Activated naive CD4-positive, alpha-beta T cell treated with anti-CD3 and anti-CD28 coated beads for 36 hours (primary cell): ENCODE measurements around the gene ANKS1A. TPM values are rescaled to one million over a fixed set of nuclear protein-coding genes. Genes with fewer than 3 reads are reported as not detected.
A peak's percentile ranks its signal among the peaks of the same experiment; 100 is the strongest.

Experiments used
- CTCF ChIA-PET: fragments of 350-600 bp; sonication (Branson Sonifier 250); formaldehyde crosslinking; loops from one replicate; lab custom pipeline; 2021; ENCODE audit warnings: antibody characterized with exemption; lab: Charles Lee
- DNase-seq: peaks from one replicate; pipeline ENCODE4 v3.0.0-alpha.2; 2020
- H3K27ac Mint-ChIP-seq: one replicate; pipeline ENCODE4 v1.8.0; 2021; ENCODE audit warnings: mild to moderate bottlenecking, mixed read lengths
- H3K27me3 Mint-ChIP-seq: one replicate; pipeline ENCODE4 v1.8.0; 2021; ENCODE audit warnings: low read depth, mixed read lengths
- H3K36me3 Mint-ChIP-seq: one replicate; pipeline ENCODE4 v1.8.0; 2021; ENCODE audit warnings: low read depth, mixed read lengths
- H3K4me1 Mint-ChIP-seq: one replicate; pipeline ENCODE4 v1.8.0; 2021; ENCODE audit warnings: low read depth, mixed read lengths
- H3K4me3 Mint-ChIP-seq: one replicate; pipeline ENCODE4 v1.8.0; 2021; ENCODE audit warnings: mild to moderate bottlenecking, moderate library complexity, mixed read lengths
- H3K9me3 Mint-ChIP-seq: one replicate; pipeline ENCODE4 v1.8.0; 2021; ENCODE audit warnings: mixed read lengths
- intact Hi-C: fragments of 100-400 bp; cut with micrococcal nuclease; formaldehyde crosslinking; loops from one replicate; pipeline ENCODE4 v1.15.1; 2023
- total RNA-seq, 2 experiments: library from RNA; stranded (reverse); gene quantifications; one replicate each; pipeline ENCODE4 v1.2.3, GENCODE V29; 2021

Gene ANKS1A
- total RNA-seq, 2 experiments from 2014 or later: 6.5 to 6.8 TPM

DNA sequence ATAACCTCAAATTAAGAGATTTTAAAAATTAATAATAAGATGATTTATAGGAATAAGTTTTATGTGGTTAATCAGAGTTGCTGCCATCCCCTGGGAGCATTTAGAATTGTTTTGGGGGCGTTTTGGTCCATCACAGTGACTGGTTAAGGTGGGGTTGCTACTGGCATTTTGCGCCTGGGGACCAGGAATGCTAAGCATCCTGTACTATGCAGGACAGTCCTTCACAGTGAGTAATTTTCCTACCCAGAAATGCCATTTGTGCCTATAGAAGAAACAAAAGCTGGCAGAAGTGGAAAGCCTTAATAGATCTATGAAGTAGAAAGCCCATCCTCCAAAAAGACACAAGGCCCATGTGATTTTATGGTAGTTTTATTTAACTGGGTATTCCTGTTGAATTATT is 118.0 kb downstream of the ANKS1A start:
- Mint-ChIP-seq H3K4me3 (no peak overlapping the region), H3K4me1 (peaks cover 11% of the 10 kb centered on the region), H3K9me3 (no peaks in the 10 kb centered on the region), H3K27me3 (no peaks in the 10 kb centered on the region), H3K36me3 (peaks cover 3% of the 10 kb centered on the region), H3K27ac (no peak overlapping the region)
- CTCF ChIA-PET: interaction anchor here (0.7 kb wide), 1 partner anchor 28 kb away, joined by 4 read pairs; no protein-coding TSS in a partner anchor
- intact Hi-C loops: no loop called here
- no peak for DNase-seq

DNA sequence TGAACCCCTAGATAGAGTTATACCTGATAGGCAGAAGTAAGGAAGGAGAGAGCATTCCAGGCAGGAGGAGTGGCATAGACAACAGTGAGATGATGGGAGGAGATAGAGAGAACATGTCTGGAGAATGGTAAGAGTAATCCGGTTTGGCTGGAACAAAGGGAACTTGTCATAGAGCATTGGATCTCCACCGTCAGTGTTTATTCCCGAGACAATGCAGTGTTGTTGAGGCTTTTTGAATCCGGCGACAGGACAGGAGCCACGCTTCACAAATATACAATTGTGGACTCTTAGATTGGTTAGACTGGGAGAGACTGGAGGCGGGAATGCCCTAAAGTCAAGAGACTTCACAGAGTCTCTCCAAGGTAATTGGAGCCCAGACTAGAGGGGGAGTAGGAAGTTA is 119.8 kb downstream of the ANKS1A start:
- no peak for DNase-seq
- CTCF ChIA-PET: interaction anchor here (1.5 kb wide), 1 partner anchor 22 kb away, joined by 3 read pairs; no protein-coding TSS in a partner anchor
- Mint-ChIP-seq H3K9me3 (no peaks in the 10 kb centered on the region), H3K4me1 (peaks cover 11% of the 10 kb centered on the region), H3K27me3 (no peaks in the 10 kb centered on the region), H3K27ac (no peak overlapping the region), H3K36me3 (peaks cover 1% of the 10 kb centered on the region), H3K4me3 (no peak overlapping the region)
- intact Hi-C loops: no loop called here

DNA sequence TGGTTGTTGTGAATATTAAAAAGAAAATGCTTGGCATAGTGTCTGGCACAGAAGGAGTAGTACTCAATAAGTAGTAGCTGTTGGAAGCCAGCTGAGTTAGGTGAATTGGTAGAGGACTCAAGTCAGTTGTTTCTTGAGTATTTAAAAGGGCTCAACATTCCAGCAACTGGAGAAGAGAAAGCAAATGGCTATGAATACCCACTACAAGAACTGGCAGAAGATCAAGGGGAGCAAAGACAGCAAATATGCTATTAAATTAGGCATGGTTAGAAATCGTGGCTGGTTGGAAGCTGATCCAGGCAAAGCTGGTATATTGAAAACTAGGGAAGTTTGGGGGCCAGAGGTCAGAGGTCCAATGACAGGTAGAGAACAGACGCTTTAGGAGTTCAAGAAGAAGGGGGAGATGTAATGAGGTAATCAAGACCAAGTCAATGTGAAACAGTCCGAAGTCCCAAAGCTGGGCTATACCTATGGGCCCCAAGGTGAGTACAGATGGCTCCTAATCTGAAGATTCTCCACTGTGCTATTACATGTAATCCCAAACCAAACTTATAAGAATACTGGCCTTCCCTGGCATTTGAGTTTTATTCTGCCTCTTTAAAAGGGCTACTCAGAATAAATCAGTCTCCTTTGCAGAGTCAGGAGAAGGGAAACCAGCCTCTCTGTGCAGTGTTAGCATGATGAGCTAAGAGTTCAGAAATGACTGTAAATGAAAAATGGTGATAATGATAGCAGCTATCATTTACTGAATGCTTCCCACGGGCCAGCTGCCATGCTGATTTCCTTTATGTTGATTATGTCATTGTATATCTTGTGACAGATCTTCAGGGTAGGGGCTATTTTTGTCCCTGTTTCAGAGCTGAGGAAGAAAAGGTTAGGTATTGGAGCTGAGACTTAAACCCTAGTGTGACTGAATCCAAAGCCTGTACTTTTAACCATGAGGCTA is 122.3 kb downstream of the ANKS1A start:
- Mint-ChIP-seq H3K27ac (no peak overlapping the region), H3K27me3 (no peaks in the 10 kb centered on the region), H3K9me3 (no peaks in the 10 kb centered on the region), H3K36me3 (no peaks in the 10 kb centered on the region), H3K4me3 (no peak overlapping the region), H3K4me1 (peaks cover 11% of the 10 kb centered on the region)
- CTCF ChIA-PET: interaction anchor here (0.7 to 2.4 kb wide), 4 partner anchors 24 to 195 kb away, joined by 3 to 7 read pairs (median 4); no protein-coding TSS in a partner anchor
- intact Hi-C loops: no loop called here
- peak; percentile 53 for DNase-seq

DNA sequence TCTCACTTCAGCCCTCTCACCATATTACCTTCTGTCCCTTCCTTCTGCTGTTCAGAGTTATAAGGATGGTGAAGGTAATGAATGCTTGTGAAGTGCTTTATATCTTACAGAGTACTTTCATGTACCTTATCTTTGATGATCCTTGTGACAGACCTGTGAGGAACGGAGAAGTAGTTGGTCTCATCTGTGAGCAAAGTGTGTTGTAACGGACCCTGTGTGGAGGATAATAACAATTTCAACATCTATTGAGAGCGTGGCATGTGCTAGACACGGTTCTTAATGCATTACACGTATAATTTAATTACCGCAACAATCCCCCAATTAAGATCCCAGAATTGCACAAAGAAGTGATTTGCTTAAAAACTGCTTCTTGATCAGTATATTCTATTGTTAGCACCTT is 124.6 kb downstream of the ANKS1A start:
- Mint-ChIP-seq H3K4me3 (no peak overlapping the region), H3K9me3 (no peaks in the 10 kb centered on the region), H3K4me1 (peaks cover 11% of the 10 kb centered on the region), H3K27ac (no peak overlapping the region), H3K36me3 (peaks cover 1% of the 10 kb centered on the region), H3K27me3 (no peaks in the 10 kb centered on the region)
- DNase-seq: no peak
- intact Hi-C loops: no loop called here
- CTCF ChIA-PET: no interaction called here

DNA sequence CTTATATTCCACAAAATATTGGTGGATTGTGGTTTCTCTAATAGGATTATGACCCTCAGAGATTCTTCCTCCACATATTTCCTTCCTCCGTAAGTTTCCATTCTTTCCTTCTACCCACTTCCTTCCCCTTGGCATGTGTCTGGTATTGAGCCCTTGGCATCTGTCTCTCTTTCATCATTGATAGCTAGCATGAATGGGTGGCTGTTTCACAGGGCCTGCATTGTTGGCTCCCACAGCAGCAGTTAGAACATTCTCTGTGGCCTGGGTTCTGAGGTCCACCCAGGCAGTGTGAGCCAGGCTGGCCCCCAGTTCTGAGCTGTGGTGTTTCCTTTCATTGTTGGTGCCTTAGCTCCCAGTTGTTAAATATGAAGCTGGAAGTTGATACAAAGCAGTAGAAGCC is 125.3 kb downstream of the ANKS1A start:
- Mint-ChIP-seq H3K4me3 (no peak overlapping the region), H3K9me3 (no peaks in the 10 kb centered on the region), H3K36me3 (peaks cover 3% of the 10 kb centered on the region), H3K27ac (no peak overlapping the region), H3K27me3 (no peaks in the 10 kb centered on the region), H3K4me1 (peaks cover 11% of the 10 kb centered on the region)
- CTCF ChIA-PET: no interaction called here
- intact Hi-C loops: no loop called here
- no peak for DNase-seq

DNA sequence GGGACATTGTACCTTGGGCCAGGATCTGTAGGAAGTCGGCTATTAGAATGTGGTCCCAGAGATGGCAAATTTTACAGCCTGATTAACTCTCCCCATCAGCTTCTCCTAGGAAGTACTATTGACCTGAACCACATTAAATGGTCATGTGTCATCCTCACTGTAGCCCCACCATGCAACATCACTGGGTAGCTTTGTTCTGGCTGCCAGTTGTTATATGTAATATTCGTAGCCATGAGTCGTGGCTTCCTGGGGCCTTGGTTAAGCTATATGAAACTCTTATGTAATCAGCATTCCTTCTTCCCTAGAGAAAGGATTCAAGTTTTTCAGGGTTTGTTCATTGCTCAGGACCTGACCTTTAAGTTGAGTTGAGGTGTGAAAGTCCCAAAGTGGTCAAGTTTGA is 125.7 kb downstream of the ANKS1A start:
- CTCF ChIA-PET: no interaction called here
- H3K4me3 Mint-ChIP-seq: no peak overlapping the region
- no peaks in the 10 kb centered on the region for H3K9me3 Mint-ChIP-seq
- intact Hi-C loops: no loop called here
- DNase-seq: no peak
- peaks cover 11% of the 10 kb centered on the region for H3K4me1 Mint-ChIP-seq
- no peak overlapping the region for H3K27ac Mint-ChIP-seq
- H3K27me3 Mint-ChIP-seq: no peaks in the 10 kb centered on the region
- peaks cover 3% of the 10 kb centered on the region for H3K36me3 Mint-ChIP-seq

DNA sequence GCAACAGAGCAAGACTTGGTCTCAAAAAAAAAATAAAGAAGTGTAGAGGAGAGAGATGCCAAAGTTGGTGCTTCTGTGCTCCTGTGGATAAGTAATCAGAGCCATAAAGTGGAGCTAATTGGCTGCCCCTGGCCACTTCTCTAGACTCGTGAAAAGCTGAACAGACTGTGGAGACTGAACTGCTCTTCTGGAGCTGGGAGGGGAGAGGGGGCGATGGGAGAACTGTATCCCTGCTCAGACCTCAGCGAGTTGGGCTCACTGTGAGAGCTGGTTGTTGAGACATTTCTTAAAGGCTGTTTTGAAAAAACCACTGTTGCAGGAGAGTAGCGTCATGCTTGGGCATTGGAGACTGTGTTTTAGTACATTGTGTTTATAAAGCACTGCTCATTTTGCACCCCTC is 126.4 kb downstream of the ANKS1A start:
- Mint-ChIP-seq H3K4me3 (no peak overlapping the region), H3K27ac (no peak overlapping the region), H3K27me3 (no peaks in the 10 kb centered on the region), H3K4me1 (peaks cover 11% of the 10 kb centered on the region), H3K36me3 (peaks cover 3% of the 10 kb centered on the region), H3K9me3 (no peaks in the 10 kb centered on the region)
- CTCF ChIA-PET: no interaction called here
- no peak for DNase-seq
- intact Hi-C loops: no loop called here

DNA sequence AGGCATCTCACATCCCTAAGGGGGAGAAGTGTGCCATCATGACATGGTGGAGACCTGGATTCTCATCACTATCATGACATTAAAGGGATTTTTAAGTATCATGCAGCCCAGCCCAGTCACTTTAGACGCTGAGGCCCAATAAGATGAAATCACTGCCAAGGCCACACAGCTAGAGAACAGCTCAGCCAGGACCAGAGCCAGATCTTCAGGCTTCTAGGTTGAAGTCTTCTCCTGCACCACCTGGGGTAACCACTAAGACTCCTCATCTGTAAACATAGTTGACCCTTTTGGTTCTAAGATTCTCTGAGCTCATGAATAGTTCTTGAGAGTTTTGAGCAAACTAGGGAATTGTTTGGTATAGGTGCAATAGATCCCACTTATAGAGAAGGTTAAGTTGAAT is 126.9 kb downstream of the ANKS1A start:
- Mint-ChIP-seq H3K27me3 (no peaks in the 10 kb centered on the region), H3K4me3 (no peak overlapping the region), H3K36me3 (peaks cover 3% of the 10 kb centered on the region), H3K27ac (no peak overlapping the region), H3K9me3 (no peaks in the 10 kb centered on the region), H3K4me1 (peaks cover 10% of the 10 kb centered on the region)
- CTCF ChIA-PET: no interaction called here
- DNase-seq: no peak
- intact Hi-C loops: no loop called here

DNA sequence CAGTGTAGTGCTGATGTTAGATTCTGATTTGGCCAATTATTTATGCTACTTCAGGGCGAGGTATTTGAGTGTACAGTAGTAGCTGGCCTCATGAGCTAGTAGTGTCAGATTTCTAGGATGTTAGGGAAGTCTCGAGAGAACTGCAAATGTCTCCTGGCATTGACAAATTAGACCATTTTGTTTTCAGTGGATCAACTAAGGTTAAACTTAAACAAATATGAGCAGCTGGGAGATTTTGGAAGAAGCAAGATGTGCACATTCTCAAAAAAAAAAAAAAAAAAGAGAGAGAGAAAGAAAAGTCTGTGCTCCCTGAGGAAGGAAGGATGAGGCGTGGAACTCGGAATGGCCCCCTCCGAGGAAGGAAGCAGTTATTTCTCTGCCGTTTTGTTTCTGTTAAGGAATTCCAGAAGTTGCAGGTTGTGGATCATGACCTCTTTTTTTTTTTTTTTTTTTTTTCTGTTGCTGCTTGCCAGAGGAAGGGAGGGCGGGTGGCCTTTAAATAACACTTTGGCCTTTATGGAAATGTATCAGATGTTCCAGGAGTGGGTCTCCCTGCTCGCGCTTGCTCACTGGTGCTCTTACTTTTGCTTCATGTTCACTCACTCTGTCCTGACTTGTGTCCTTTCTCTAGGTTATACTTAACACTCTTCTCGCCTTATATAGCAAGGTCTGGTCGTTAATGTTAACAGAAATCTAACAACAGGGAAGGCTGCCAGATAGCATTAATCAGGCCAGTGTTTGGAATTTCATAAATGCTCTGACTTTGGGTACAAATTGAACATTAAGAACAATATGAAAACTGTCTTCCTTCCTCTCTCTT is 127.7 kb downstream of the ANKS1A start:
- Mint-ChIP-seq H3K36me3 (peaks cover 3% of the 10 kb centered on the region), H3K27ac (no peak overlapping the region), H3K4me3 (no peak overlapping the region), H3K4me1 (peaks cover 3% of the 10 kb centered on the region), H3K27me3 (no peaks in the 10 kb centered on the region), H3K9me3 (no peaks in the 10 kb centered on the region)
- intact Hi-C loops: no loop called here
- CTCF ChIA-PET: no interaction called here
- no peak for DNase-seq

DNA sequence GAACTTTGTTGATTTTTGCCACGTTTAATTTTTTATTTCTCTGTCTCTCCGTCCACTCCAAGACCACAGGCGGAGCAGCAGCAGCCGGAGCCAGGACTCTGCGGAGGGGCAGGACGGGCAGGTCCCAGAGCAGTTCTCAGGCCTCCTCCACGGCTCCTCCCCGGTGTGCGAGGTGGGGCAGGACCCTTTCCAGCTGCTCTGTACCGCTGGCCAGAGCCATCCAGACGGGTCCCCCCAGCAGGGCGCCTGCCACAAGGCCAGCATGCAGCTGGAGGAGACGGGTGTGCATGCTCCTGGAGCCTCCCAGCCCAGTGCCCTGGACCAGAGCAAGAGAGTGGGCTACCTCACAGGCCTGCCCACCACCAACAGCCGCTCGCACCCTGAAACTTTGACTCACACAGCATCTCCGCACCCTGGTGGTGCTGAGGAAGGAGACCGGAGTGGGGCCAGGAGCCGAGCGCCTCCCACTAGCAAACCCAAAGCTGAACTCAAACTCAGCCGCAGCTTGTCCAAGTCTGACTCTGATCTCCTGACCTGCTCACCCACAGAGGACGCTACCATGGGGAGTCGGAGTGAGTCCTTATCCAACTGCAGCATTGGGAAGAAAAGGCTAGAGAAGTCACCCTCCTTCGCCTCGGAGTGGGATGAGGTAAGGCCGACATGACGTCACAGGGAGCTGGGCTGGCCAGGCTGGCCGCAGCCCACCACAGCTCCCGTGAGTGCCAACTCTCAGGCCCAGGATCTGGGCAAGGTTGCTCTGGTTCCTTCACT is 128.5 kb downstream of the ANKS1A start:
- Mint-ChIP-seq H3K9me3 (no peaks in the 10 kb centered on the region), H3K36me3 (peaks cover 3% of the 10 kb centered on the region), H3K27me3 (no peaks in the 10 kb centered on the region), H3K4me1 (no peaks in the 10 kb centered on the region), H3K4me3 (no peak overlapping the region), H3K27ac (no peak overlapping the region)
- no peak for DNase-seq
- intact Hi-C loops: no loop called here
- CTCF ChIA-PET: no interaction called here

DNA sequence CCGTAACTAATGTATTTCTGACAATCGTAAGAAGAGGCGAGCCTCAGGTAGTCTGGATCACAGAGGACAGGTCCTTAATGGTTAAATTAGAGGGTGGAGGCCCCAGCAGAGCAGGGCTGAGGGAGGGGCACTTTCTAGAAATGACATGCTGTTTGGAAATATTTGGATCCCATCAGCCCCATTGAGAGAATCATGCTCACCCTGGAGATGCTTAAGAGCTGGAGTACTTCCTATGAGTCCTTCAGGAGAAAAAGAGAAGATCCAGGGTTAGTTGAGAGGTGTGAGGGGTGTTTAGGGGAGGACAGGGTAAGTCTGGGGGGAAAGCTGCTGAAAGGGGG is 129.1 kb downstream of the ANKS1A start:
- CTCF ChIA-PET: interaction anchor here (0.7 kb wide), 1 partner anchor 774 kb away, joined by 3 read pairs; no protein-coding TSS in a partner anchor
- Mint-ChIP-seq H3K36me3 (peaks cover 3% of the 10 kb centered on the region), H3K4me3 (no peak overlapping the region), H3K9me3 (no peaks in the 10 kb centered on the region), H3K27me3 (no peaks in the 10 kb centered on the region), H3K4me1 (no peaks in the 10 kb centered on the region), H3K27ac (no peak overlapping the region)
- DNase-seq: no peak
- intact Hi-C loops: no loop called here

DNA sequence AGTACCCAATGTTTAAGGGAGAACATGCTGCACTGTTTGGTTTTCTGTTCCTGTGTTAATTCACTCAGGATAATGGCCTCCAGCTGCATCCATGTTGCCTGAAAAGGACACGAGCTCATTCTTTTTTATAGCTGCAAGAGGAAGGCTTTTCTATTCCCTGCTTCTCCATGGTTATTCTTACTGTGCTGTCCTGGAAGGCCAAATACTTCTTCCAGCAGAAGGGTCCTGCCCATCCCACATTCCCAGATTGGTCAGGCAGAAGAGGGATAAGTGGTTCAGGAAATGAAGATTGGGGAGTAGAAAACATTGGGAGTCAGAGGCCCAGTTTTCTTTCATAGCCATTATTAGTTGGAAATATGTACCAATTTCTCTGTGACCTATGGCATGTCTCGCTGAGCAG is 129.7 kb downstream of the ANKS1A start:
- H3K27me3 Mint-ChIP-seq: no peaks in the 10 kb centered on the region
- peaks cover 3% of the 10 kb centered on the region for H3K36me3 Mint-ChIP-seq
- no peak overlapping the region for H3K4me3 Mint-ChIP-seq
- CTCF ChIA-PET: interaction anchor here (0.7 kb wide), 1 partner anchor 774 kb away, joined by 3 read pairs; no protein-coding TSS in a partner anchor
- no peaks in the 10 kb centered on the region for H3K9me3 Mint-ChIP-seq
- intact Hi-C loops: no loop called here
- H3K4me1 Mint-ChIP-seq: no peaks in the 10 kb centered on the region
- DNase-seq: no peak
- H3K27ac Mint-ChIP-seq: no peak overlapping the region
